Hematopoietic multipotent progenitor cell treated with erythropoietin and hydrocortisone succinate and interleukin-3 and kit ligand, for 8 days (in vitro differentiated cells): ENCODE results near the gene ZNF385B.

Source experiments
- DNase-seq: peaks from one replicate; pipeline ENCODE4 v3.0.0-alpha.2; 2015

Gene ZNF385B

DNA sequence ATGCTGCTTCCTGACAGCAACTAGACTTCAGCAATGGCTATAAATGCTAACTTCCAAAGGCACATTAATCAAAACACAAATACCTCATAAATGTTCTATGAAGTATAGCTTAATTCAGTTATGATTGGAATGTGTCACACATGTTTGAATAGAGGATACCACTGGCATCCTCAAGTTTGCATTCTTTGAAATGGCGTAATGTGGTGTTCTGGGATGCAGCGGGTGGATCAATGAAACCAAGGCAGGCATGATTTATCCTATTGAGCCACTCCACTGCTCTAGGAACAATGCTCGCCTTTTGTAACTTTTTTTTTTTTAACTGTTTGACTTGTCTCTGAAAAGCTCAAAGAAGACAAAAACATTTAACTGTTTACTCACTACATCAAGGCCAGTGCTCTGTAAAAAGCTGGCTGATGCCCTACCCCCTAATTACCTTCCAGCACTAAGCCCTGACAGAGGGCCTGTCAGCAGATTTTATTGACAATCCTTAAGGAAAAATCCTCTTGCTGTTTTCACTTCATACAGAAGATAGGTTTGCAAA is 318.0 kb downstream of the ZNF385B start:
- DNase-seq = no peak

DNA sequence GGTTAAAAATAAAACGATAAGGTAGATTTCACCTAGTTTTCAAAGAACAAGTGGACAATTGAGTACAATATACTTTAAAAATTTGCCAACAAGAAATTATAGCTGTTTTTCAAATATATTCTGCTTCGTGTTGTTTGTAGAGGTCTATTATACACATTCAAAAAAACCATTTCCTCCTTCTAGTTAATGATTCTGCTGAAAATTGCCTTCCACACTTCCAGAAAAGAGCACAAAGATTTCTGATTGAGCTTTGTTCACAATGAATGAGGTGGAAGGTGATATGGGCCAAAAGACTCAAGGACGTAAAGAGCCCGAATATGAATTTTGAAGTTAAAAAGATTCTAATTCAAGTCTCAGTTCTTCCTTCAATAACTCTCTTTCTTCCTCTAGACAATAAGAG is 319.8 kb downstream of the ZNF385B start:
- DNase-seq = no peak

DNA sequence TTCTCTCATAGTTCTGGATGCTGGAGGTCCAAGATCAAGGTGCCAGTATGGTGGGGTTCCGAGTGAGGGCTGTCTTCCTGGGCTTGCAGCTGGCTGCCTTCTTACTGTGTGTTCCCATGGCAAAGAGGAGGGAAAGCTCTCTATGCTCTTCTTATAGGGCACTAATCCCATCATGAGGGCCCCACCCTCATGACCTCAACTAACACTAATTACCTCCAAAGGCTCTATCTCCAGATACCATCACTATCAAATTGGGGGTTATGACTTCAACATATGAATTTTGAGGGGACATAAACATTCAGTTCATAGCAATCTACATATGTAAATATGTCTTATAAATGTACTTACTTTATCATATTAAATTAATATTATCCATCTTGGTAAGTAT is 322.3 kb downstream of the ZNF385B start:
- no peak for DNase-seq

DNA sequence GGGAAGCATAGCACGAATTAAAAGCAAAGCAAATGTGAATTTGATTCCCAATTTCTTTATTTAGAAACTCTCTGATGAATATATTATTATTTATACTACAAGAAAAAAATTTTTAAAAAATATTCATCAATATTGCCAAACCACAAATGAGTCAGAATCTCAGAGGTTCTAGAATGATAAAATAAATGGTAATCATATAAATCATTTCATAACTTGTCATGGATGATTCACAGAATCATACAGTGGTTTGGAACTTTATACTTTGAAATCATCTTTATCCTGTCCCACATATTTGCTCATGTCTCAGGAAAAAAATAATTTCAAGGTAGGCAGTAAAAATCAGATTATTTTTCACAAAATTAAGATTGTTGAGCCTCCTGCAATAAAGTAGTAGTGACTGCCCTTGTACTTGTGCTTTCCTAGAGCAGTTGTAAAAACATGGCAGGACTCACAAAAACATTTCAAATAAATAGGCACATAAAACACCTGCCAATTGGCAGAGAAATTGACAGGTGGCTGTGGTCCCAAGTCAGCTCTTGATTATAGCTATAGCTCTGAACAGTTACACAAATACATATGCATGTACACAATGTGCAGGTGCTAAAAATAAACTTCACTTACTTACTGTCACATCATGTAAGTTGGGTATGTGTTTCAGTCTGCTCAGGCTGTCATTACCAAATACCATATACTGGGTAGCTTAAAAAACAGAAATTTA is 322.8 kb downstream of the ZNF385B start:
- no peak for DNase-seq

DNA sequence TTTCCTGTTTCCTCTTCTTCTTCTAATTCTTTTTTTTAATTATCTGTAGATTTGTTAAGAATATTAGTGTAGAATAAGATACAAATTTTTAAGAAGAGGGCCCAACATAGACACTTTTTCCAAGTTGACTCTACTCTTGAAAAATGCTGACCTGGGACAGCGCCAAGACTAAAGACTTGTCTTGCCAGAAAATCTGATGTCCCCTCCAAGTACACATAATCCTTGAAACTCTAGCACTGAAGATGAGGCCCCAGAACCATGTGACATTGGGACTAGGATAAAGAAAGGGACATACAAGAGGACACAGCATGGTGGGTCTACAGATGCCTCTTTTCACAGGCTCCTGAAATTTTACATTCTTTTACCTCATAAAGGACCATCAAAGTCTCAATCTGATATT is 325.2 kb downstream of the ZNF385B start:
- DNase-seq = no peak

DNA sequence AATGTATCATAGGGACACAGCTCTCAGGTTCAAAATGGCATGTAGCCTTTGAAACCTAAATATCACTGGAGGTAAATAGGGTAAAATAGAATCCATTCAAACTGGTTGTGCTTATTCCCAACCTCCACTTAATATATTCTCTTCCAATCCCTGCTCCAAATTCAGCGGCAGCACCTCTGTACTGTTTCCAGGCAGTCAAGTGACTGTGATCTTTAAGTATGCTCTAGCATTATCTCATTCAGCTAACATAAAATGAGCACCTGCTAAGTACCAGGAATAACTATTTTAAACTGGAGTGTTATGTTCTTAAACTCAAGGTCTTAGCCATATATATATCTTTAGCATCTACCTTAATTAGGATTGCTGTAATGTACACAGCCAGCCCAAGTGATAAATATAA is 327.5 kb downstream of the ZNF385B start:
- DNase-seq = no peak

DNA sequence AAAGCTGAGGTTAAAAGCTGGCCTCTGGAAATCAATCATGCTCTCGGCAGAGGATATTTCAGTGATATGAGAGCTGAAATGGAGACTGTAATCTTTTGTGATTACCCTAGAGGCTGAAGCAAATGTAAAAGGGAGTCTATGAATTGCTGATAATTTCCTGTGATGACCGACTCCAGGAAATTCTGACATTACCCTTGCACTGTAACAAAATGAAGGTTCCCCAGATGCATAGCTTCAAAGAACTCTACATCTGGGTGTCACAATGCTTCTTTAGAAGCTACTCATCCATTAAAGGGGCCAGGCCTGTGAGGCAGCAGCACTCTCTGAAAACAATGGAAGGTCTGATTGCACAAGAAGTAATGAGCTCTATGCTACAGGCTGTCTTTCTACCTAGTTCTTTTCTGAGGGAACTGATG is 328.5 kb downstream of the ZNF385B start:
- DNase-seq = no peak

DNA sequence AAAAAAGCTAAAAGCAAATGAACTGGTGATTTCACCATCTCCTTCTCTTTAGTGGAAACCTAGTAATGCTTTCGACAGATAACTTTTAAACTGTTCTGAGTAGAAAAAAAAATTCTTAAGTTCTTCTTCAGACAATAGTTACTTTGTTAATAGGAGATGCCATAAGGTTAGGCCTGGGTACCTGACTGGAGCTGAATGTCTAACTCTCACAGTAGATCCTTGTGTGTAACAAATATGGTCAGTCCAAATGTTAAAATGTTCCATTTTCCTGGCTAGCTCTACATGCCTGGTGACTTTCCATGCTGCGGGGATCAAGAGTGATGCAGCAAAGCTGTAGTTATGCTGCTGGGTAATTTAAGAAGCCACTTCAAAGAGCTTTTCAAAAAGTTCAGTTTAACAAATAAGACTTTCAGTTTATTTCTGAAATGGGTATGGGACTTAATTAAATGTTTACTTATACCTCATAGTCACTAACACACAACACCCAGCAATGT is 332.8 kb downstream of the ZNF385B start:
- DNase-seq = no peak

DNA sequence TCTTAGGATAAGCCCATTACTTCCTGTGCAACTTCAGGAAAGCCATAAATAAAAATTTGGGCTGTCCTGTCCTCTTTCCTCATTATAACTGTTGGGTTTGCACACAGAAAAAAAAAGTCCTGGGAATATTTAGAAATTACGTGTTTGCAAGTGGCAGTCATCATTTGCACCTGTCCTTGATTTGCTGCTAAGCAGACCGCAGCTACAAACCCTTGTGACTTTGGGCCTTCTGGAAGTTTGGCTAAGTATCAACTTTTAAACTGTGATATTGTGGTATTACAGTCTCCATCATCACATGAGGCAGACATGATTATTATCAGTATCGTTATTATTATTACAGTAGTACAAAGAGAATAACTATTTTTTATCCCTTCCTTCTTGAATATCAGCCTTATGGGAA is 336.1 kb downstream of the ZNF385B start:
- no peak for DNase-seq

DNA sequence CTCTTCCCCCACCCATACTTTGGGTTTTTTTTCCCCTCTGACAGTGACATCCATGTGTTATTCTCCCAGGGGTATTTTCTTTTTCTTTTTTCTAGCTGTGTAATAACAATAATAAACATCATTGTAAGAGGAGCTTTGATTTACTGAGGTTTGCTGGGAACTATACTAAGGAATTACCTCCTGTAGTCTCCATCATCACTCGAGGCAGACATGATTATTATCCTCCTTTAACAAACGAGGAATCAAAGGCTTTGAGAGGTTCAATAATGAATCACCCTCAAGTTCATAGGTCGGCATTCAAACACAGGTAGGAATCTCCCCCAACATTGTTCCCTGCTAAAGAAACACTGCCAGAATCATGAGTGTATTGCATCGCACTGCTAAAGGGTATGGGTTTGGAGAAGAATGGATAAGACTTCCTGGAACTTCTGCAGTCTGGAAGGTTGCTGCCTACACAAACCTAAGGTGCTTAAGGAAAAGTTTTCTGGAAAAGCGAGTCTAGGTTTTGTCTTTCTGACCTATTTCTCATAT is 336.5 kb downstream of the ZNF385B start:
- no peak for DNase-seq

DNA sequence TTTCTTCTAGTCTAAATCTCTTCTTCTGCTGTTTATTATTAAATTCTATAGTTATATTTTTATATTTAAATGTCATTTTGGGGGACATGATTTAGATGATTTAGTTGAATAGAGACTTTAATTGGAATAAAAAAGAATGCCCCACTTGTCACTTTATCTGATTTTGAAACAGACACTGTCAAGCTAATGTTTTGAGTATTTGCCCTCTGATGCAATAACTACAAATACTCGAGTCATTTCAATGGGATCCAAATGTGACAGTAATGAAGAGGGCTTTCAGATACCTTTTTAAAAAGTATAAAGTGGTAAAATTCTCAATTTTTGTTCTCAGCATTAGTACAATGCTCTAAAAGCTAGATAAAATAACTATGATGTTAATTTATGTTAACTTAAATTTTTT is 339.5 kb downstream of the ZNF385B start:
- DNase-seq = no peak

DNA sequence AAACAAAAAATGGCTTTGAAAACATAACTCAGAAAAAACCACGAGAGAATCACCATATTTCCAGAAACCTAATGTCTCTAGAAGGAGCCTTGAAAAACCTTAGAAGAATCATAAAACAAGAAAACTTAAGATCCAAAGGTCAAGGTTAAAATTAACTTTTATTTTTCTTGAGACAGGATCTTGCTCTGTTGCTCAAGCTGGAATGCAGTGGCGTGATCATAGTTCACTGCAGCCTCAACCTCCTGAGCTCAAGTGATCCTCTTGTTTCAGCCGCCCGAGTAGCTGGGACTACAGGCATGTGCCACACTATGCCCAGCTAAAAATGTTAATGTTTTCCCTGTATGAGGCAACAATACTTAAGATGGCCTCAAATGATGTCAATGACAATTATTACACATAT is 342.6 kb downstream of the ZNF385B start:
- DNase-seq = no peak

DNA sequence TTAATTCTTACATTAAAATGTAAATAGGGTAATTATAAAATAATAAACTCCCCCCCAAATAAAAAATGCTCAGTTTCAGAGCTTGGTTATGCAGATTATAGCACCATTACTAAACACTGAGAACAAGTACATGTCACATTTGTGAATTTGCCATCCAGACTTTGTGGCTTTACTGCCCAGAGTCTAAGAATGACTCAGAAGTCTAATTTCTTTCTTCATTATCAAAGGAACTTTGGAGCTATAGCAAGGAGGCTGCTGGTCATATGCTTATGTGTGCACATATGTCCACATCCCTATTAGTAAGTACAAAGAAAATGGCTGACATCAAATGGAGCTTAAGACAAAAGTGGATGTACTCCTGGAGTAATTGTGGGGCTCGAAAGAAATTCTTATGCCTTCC is 348.2 kb downstream of the ZNF385B start:
- no peak for DNase-seq

DNA sequence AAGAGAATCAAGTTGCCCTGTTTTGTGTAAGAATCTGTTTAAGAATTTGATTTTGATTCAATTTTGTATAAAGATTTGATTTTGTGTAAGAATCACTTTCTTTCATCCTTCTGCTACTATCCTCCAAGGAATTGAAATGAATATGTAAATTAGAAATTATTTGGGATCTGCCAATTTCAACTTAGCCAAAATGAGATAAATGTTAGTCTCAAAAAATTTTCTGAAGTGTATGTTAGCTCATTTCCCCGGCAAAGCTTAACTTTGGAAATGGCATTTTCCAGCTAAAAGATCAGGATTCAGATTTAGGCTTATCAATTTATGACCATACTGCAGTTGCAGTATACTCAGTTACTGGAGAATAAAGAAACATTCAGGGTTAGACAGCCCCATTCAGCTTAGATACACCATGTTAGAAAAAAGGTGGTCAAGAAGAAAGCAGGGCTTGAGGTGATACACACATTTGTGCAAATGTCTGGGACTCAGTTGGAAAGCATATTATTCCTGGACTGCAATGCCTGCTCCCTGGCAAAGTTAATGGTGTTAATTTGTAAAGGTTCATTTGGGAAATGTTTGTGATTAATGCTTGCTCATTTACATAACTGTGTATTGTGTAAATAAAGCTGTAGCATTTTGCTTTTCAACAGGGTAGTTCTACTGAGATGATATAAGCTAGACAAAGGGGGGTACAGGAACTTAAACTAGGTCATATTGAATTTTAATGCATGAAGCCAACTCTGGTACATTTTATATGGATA is 349.0 kb downstream of the ZNF385B start:
- DNase-seq = no peak

DNA sequence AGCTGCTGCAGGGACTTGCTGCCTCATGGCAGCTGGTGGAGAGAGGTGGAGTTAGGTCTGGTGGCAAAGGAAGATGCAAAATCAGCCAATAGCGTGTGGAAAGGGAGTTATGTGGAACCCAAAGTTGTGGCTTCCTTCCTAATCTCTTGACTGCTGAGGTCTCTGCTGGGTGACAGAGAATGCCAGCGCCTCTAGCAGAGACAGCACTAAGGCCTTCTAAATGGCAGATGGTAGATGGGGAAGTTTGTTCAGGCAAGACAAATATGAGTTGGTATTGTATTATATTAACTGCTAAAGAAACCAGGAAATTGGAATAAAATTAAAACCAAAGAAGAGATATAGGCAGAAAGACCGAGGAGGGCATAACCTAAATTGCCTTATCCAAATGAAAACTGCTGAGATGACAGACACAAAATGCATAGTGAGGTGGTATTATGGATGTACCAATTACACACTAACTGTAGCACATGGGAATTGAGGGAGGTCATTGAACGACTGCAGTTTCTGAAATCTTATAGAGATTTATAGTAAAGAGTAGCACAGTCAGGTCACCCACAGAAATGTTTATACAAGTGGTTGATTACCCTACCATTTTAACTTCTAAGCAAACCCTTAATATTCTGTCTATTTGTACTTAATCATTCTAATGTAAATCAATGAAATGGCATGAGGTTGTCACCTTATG is 350.2 kb downstream of the ZNF385B start:
- DNase-seq = no peak

DNA sequence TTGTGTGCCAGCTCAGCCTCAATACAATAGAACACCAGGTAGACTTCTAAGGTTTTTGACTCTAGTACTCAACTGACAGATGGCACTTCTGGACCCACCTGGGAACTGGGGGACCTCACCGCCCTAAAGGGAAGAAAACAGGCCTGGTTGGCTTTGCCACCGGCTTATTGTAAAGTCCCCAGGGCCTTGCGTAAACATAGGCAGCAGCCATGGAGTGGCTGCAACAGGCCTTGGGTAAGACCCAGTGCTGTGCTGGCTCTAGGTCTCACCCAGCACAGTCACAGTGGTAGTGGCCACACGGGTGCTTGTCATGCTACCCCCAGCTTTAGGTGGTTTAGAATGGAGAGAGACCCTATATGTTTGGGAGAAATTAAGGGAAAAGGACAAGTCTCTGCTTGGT is 366.1 kb downstream of the ZNF385B start:
- DNase-seq = no peak

DNA sequence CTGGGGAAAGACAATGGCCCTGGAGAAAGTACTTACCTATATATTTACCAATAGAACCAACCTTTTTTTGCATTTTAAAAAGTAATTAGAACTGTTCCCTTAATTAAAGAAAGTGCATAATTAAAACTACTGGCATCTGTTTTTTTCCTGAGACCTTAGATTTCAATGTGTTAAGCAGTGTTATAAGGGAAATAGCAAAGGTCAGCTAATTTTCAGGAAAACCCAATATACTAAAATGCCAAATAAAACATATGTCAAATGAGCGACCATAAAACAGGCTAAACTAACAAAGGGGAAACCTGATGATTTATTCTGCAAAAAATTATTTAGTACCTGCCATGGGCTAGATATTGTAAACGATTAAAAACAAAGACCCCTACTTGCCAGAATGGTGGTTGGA is 372.8 kb downstream of the ZNF385B start:
- DNase-seq = no peak

DNA sequence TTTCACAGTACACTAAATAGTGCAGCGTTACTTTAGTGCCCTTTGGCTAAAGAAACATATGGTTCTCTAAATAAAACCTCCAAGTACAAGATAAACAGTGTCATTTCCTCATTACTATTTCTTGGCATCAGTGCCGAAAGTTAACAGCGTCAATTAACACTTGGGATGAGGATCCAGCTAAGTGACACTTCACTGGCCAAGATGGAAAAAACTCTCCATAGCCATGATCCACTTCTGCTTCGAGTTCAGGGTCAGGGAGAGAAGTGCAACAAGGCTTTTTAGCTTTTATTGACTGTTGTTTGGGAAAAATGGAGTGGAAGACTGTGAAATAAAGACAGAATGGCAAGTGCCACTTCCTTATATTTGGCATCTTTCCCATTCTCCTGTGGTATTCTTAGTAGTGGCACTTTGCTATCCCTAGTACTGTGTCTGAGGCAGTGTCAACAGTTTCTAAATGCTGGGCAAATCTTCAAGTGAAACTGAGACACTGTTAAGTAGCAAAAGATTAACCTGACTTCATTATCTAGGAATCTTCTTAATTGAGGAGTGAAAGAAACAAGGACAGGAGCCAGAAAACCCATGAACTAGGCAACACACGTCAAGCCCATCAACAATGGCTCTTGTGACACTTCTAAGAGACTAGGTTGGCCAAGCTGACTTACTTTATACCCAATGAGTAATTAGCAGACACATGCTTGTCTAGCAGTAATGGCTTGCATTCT is 374.2 kb downstream of the ZNF385B start:
- no peak for DNase-seq

DNA sequence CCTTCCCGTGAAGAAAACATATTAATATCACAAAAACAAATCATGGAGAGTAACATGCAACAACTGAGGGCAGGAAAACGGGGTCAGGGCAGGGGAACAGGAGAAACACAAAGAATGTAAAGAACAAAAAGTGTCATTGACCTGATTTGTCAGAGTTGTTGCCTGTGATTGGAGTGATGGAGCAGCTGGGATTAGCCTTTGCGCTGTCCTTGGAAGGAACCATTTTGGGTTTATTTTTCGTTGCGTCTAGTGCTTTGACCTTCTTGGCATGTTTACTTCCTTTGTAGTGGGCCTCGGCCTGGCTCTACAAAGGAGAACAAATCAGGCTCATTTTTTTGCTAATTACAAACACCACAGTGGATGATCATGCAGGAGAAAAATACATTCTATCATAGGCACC is 378.3 kb downstream of the ZNF385B start:
- DNase-seq = no peak

DNA sequence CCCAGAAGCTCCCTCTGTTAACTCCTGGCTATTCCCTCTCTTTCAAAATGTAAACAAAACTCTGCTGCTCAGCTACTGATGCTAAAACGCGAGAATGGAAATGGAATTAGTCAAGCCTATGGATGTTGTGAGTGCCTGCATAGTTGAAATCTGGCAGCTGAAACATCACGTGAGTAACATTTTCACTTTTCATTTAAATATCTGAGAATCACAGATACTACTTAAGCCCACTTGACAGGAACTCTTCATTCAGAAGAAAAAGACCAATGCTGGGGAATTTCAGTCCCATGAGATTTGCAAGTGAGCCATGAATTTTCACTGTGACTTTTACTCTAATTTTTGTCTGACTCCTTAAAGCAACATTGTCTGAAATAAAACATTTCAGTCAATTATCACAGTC is 381.5 kb downstream of the ZNF385B start:
- DNase-seq = no peak

DNA sequence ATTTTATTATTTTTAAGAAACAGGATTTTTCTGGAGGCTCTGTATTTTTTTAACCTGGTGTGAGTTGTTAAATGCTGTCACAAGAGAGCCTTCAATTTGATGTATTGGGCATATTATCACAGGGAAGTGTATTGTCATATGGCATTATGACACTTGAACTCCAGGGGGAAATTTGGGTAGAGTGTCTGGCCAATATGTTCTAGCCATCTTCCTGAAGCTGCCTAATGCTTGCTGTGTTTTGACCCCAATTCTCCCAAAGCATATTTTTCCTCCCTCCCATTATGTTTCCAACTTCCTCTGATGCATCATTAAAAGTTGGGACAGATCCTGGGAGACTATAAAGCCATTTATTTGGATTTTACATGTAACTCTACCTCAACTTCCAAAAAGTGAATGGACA is 382.6 kb downstream of the ZNF385B start:
- DNase-seq = no peak

DNA sequence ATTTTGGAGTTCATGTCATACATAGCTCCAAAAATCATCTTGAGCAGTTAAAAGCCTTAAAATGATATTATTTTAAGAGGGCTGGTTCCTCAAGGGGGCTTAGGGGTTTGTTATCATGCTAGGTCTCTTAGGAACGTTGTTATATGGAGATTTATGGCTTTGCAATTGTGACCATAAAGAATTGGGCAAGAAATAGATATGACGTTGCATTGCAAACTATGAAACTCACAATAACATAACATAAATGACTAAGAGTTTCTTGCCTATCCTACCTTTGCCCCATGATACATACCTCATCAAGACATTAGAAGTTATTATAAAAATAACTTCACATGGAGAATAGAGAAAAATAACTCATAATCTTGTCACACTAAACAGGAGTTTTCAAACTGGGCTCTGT is 390.4 kb downstream of the ZNF385B start:
- DNase-seq = no peak

DNA sequence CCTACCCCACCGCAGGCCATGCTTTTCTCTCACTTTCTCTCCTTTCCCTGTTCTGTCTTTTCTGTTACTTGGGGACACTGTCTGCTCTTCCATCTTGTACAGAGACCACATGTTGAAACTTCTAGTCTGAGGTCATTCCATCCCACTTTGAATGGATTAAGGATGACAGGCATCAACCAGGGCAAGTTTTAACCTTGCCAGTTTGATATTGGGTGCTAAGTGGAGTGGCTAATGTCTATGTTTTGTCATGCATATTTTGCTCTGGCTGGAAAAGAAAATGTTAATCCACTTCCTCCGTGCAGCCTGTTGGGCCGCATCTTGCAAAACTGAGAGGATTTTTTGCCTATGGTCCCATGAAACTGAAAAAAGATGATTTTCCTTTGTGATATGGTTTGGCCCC is 391.3 kb downstream of the ZNF385B start:
- no peak for DNase-seq
